ENCODE data around the gene FANCM.

The FANCM gene

DNA sequence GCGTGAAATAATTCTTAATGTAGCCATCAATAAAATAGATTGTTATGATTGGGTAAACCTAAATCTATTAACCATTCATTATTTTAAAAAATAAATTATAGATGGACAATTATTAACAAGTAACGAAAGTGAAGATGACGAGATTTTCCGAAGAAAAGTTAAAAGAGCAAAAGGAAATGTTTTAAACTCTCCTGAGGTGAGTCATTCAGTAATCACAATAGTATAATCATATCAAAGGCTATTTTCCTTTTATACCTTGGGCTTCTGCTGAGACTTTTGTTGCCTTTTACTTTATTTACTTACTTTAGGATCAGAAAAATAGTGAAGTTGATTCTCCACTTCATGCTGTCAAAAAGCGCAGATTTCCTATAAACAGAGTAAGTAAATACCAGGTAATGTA is 45.6 kb downstream of the FANCM start:
- Histone ChIP-seq H3K27me3 (ENCODE audit: insufficient read depth, low read depth, severe bottlenecking) (no peaks in the 10 kb centered on the region), H3K36me3 (no peaks in the 10 kb centered on the region), H3K27ac (no peak overlapping the region), H3K4me3 (ENCODE audit: low read depth, low read length) (no peak overlapping the region), H3K9me3 (ENCODE audit: severe bottlenecking) (no peaks in the 10 kb centered on the region)
- no peak for TF ChIP-seq CTCF (IDR thresholded peaks at IDR 0.05; ENCODE audit: low read depth, low read length)
- DNase-seq: no peak

DNA sequence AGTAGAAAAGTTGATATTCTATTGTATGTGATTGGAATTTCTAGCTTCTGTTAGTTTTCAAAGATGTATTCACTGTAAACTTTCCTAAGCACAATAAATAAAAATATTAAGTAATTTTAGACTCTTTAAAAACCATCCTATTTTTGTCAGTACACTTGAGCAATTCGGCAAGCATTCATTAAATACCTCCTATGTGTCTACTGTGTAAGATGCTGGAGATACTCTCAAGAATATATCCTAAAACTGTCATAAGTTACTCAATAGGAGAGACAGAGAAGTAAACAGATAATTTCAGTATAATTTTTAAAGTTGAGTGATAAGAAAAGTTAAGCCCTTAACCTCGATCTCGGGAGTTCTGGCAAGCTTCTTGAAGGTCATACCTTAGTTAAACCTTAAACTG is 46.1 kb downstream of the FANCM start:
- TF ChIP-seq CTCF (IDR thresholded peaks at IDR 0.05; ENCODE audit: low read depth, low read length): no peak
- H3K9me3 ChIP-seq (ENCODE audit: severe bottlenecking): no peaks in the 10 kb centered on the region

GRCh38 chr14:45185100-45185814 is 49.5 kb downstream of the FANCM start:
- H3K4me3 ChIP-seq (ENCODE audit: low read depth, low read length): no peak overlapping the region
- peaks cover 6% of the 10 kb centered on the region for H3K36me3 ChIP-seq
- no peak overlapping the region for H3K27ac ChIP-seq
- TF ChIP-seq CTCF (IDR thresholded peaks at IDR 0.05; ENCODE audit: low read depth, low read length): no peak
- H3K27me3 ChIP-seq (ENCODE audit: insufficient read depth, low read depth, severe bottlenecking): no peaks in the 10 kb centered on the region
- no peak for DNase-seq
- H3K9me3 ChIP-seq (ENCODE audit: severe bottlenecking): no peaks in the 10 kb centered on the region

More for the DNA sequence above, 46.1 kb downstream of the FANCM start:
- no peak overlapping the region for H3K27ac ChIP-seq
- H3K36me3 ChIP-seq: no peaks in the 10 kb centered on the region
- DNase-seq: no peak
- H3K27me3 ChIP-seq (ENCODE audit: insufficient read depth, low read depth, severe bottlenecking): no peaks in the 10 kb centered on the region
- no peak overlapping the region for H3K4me3 ChIP-seq (ENCODE audit: low read depth, low read length)

- Histone ChIP-seq H3K9me3 (ENCODE audit: severe bottlenecking) (no peaks in the 10 kb centered on the region), H3K36me3 (peaks cover 5% of the 10 kb centered on the region; the same call in 1 of the 2 replicates), H3K27ac (no peak overlapping the region), H3K4me3 (ENCODE audit: low read depth, low read length) (no peak overlapping the region), H3K27me3 (ENCODE audit: insufficient read depth, low read depth, severe bottlenecking) (no peaks in the 10 kb centered on the region)
- no peak for DNase-seq
- no peak for TF ChIP-seq CTCF (IDR thresholded peaks at IDR 0.05; ENCODE audit: low read depth, low read length)
Observed at GRCh38 chr14:45194964-45195363, 59.2 kb downstream of the FANCM start.

DNA sequence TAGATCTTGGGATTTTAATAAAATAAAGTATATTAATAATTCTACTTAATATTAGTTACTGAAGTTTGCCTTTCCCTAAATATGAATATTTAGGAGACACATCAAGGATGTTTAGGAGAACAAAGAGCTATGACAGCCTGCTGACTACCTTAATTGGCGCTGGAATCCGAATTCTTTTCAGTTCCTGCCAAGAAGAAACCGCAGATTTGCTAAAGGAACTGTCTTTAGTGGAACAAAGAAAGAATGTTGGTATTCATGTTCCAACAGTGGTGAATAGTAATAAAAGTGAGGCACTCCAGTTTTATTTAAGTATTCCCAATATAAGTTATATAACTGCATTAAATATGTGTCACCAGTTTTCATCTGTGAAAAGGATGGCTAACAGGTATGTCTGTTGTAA is 62.8 kb downstream of the FANCM start:
- H3K27ac ChIP-seq: no peak overlapping the region

More for the DNA sequence above, 62.8 kb downstream of the FANCM start:
- H3K4me3 ChIP-seq (ENCODE audit: low read depth, low read length): no peak overlapping the region
- no peaks in the 10 kb centered on the region for H3K27me3 ChIP-seq (ENCODE audit: insufficient read depth, low read depth, severe bottlenecking)
- no peak for TF ChIP-seq CTCF (IDR thresholded peaks at IDR 0.05; ENCODE audit: low read depth, low read length)
- no peak for DNase-seq
- peaks cover 5% of the 10 kb centered on the region for H3K36me3 ChIP-seq
- no peaks in the 10 kb centered on the region for H3K9me3 ChIP-seq (ENCODE audit: severe bottlenecking)
